ENCODE data around the gene AUTS2. TPM values are rescaled to one million over a fixed set of nuclear protein-coding genes. Genes with fewer than 3 reads are reported as not detected.

The AUTS2 gene
- polyA plus RNA-seq, 3 donors = 0.08 to 0.35 TPM; not detected in 1

DNA sequence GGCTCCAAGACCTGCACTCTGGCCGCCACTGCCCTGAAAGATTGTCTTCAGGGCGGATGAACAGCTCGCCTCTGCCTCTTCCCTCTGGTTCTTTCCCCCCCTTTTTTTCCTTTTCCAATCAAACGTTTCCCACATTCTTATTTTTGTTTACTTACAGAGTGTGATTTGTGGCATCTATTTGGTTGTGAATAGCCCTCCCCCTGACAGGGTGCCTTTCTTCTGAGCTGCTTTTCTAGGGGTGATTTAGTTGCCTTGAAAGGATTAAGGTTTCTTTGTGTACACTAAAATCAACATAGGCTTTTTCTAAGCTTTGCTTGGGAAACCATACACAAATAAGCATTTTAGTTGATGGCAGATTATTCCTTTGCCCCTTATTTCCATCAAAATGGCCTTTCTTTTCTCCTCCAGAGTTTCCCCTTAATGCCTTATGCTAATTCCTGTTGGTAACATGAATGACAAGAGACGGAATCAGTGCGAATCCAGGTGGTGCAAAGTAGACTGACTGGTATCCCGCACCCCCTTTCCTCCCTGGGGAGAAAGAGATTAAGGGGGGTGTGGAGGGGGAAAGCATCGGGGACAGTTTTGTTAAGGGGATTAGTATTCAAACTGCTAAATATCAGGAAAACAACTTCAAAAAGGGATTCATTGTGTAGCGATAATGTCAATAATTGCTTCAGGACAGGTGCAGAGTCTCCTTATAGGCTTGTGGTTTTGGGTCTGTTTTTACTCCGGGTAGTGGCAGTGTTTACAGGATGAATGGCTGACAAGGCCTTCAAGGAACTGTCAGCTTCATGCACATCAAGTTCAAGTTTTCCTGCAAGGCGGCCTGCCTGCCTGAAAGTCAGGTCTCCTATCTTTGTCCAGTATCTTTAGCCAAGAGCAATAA lies 1102.0 kb downstream of the AUTS2 start:
- 66% methylated on average over 3 of the region's 11 CpGs for WGBS (ENCODE audit: insufficient coverage)
- Mint-ChIP-seq H3K4me3 (no peak overlapping the region), H3K9me3 (peaks cover 0 to 8% (median 2%) of the 10 kb centered on the region in 7 donors), H3K27me3 (ENCODE audit: low read depth in 3 of 3) (peaks cover 22 to 27% (median 27%) of the 10 kb centered on the region in 3 donors), H3K4me1 (peaks cover 8% of the 10 kb centered on the region), H3K27ac (no peak overlapping the region), H3K36me3 (peaks cover 0 to 4% of the 10 kb centered on the region in 2 donors)
- Histone ChIP-seq H3K79me2 (ENCODE audit: insufficient read depth, low read length) (no peaks in the 10 kb centered on the region), H3K27ac (ENCODE audit: low read depth in 1 of 2, low read length in 2 of 2) (no peak overlapping the region), H3K27me3 (ENCODE audit: control insufficient read depth in 2 of 2, insufficient read depth in 2 of 2, low read length in 2 of 2) (peaks cover 25 to 26% of the 10 kb centered on the region in 2 donors), H3K36me3 (replicated peaks in 1 of 2; ENCODE audit: control insufficient read depth in 1 of 2, insufficient read depth in 2 of 2, low read length in 2 of 2) (no peaks in the 10 kb centered on the region), H3K4me2 (replicated peaks; ENCODE audit: extremely low read depth, low read length, poor library complexity, severe bottlenecking) (no peak overlapping the region), H3K4me1 (ENCODE audit: control insufficient read depth in 1 of 2, insufficient read depth in 2 of 2, low read length in 2 of 2) (peaks cover 5 to 6% of the 10 kb centered on the region in 2 donors), H4K20me1 (ENCODE audit: insufficient read depth, low read length) (no peaks in the 10 kb centered on the region), H3K9ac (ENCODE audit: insufficient read depth, low read length, poor library complexity, severe bottlenecking) (no peak overlapping the region), H2AFZ (ENCODE audit: insufficient read depth, low read depth, low read length, poor library complexity, severe bottlenecking) (no peak overlapping the region), H3K9me3 (replicated peaks in 1 of 2; ENCODE audit: control insufficient read depth in 1 of 2, insufficient read depth in 1 of 2, low read length in 2 of 2) (peaks cover 0 to 10% of the 10 kb centered on the region in 2 donors), H3K4me3 (replicated peaks in 1 of 3; ENCODE audit: low read depth in 2 of 3, low read length in 3 of 3) (no peak overlapping the region)
- TF ChIP-seq, protein P1, sequence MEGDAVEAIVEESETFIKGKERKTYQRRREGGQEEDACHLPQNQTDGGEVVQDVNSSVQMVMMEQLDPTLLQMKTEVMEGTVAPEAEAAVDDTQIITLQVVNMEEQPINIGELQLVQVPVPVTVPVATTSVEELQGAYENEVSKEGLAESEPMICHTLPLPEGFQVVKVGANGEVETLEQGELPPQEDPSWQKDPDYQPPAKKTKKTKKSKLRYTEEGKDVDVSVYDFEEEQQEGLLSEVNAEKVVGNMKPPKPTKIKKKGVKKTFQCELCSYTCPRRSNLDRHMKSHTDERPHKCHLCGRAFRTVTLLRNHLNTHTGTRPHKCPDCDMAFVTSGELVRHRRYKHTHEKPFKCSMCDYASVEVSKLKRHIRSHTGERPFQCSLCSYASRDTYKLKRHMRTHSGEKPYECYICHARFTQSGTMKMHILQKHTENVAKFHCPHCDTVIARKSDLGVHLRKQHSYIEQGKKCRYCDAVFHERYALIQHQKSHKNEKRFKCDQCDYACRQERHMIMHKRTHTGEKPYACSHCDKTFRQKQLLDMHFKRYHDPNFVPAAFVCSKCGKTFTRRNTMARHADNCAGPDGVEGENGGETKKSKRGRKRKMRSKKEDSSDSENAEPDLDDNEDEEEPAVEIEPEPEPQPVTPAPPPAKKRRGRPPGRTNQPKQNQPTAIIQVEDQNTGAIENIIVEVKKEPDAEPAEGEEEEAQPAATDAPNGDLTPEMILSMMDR (IDR thresholded peaks at IDR 0.05) = no peak
- intact Hi-C loops (cut with micrococcal nuclease) = no loop called here
- no peak for DNase-seq

DNA sequence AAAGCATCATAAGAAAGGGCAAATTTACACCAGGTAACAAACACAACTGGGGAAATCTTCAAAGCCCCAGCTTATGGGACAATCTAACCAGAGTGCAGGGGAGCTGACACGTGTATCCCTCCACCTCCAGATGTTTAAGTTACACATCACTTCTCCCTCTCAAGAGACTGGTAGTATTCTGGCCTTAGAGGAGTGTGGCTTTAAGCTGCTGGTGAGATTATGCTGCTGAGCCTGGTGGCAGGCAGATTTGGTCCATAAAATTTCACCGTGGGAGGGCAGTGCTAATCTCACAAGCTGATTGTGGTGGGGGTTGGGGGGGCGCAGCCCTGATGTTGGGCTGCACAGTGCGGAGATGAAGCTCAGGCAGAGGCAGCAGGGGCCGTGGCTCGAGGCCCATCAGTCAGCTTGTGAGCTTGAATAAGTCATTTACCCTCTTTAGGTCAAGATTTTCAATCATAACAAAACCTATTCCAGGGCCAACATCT lies 1102.7 kb downstream of the AUTS2 start:
- TF ChIP-seq, protein P1 (IDR thresholded peaks at IDR 0.05) = no peak
- Histone ChIP-seq H3K27ac (ENCODE audit: low read depth in 1 of 2, low read length in 2 of 2) (no peak overlapping the region), H3K9me3 (replicated peaks in 1 of 2; ENCODE audit: control insufficient read depth in 1 of 2, insufficient read depth in 1 of 2, low read length in 2 of 2) (peaks cover 0 to 6% of the 10 kb centered on the region in 2 donors), H3K9ac (ENCODE audit: insufficient read depth, low read length, poor library complexity, severe bottlenecking) (no peak overlapping the region), H3K4me3 (replicated peaks in 1 of 3; ENCODE audit: low read depth in 2 of 3, low read length in 3 of 3) (no peak overlapping the region), H3K36me3 (replicated peaks in 1 of 2; ENCODE audit: control insufficient read depth in 1 of 2, insufficient read depth in 2 of 2, low read length in 2 of 2) (no peaks in the 10 kb centered on the region), H3K79me2 (ENCODE audit: insufficient read depth, low read length) (no peaks in the 10 kb centered on the region), H3K27me3 (ENCODE audit: control insufficient read depth in 2 of 2, insufficient read depth in 2 of 2, low read length in 2 of 2) (peaks cover 18 to 20% of the 10 kb centered on the region in 2 donors), H3K4me1 (ENCODE audit: control insufficient read depth in 1 of 2, insufficient read depth in 2 of 2, low read length in 2 of 2) (no peaks in the 10 kb centered on the region), H3K4me2 (replicated peaks; ENCODE audit: extremely low read depth, low read length, poor library complexity, severe bottlenecking) (no peak overlapping the region), H2AFZ (ENCODE audit: insufficient read depth, low read depth, low read length, poor library complexity, severe bottlenecking) (no peak overlapping the region), H4K20me1 (ENCODE audit: insufficient read depth, low read length) (no peaks in the 10 kb centered on the region)
- WGBS (ENCODE audit: insufficient coverage) = 83% methylated on average over 1 of the region's 6 CpGs
- Mint-ChIP-seq H3K4me1 (peaks cover 1% of the 10 kb centered on the region), H3K27ac (no peak overlapping the region), H3K9me3 (peaks cover 0 to 2% (median 0%) of the 10 kb centered on the region in 7 donors), H3K27me3 (ENCODE audit: low read depth in 3 of 3) (peaks cover 15 to 20% (median 20%) of the 10 kb centered on the region in 3 donors), H3K4me3 (no peak overlapping the region), H3K36me3 (no peaks in the 10 kb centered on the region)
- intact Hi-C loops (cut with micrococcal nuclease) = no loop called here
- no peak for DNase-seq

Measured in CD14-positive monocyte (primary cell).